ENCODE data around the gene CHSY3. TPM values are rescaled to one million over a fixed set of nuclear protein-coding genes. Genes with fewer than 3 reads are reported as not detected.

Gene CHSY3
- 10.6 and 13.7 TPM in 2 replicates for total RNA-seq

GRCh38 chr5:129904102-129904666 is at the start of gene CHSY3:
Gene CHSY3 (plus strand): TSS chr5:129904465.

Small RNA genes lying within 50 kb of the gene (small RNA-seq; reads per million reads assigned to genes)
- 27.7 reads per million, percentile 96 among the genes with 10 or more reads in this experiment for gene RNA5SP191
- not detected for gene RNU6ATAC10P

Other genes starting within 250 kb of the CHSY3 start
- not detected in 2 replicates for gene MINAR2, start 156.4 kb upstream of the CHSY3 start, total RNA-seq